ENCODE data around the gene UNC13C. TPM values are rescaled to one million over a fixed set of nuclear protein-coding genes. Genes with fewer than 3 reads are reported as not detected.
"Not testable (repeated sequence)": the region's sequence is repeated elsewhere in the genome, so short reads cannot be mapped to it uniquely, and the experiment has no call there.

Gene UNC13C
- total RNA-seq: 1 to 10 TPM; 1.2 to 4.2 TPM

GRCh38 chr15:53978253-53978906, at the start of gene UNC13C:
Gene UNC13C (plus strand): TSS chr15:53978441. CDS start chr15:54012904, 34,463 bp downstream.
- peak within 1 kb of the TSS; percentile 41 to 81 for H3K27ac ChIP-seq
- no peak for TF ChIP-seq CTCF (IDR thresholded peaks at IDR 0.05)
- H3K27me3 ChIP-seq (replicated peaks; ENCODE audit: insufficient read depth): no peaks in the 10 kb centered on the region
- H3K9me3 ChIP-seq: no peaks in the 10 kb centered on the region
- DNase-seq (ENCODE audit: low spot score) (no peak), ATAC-seq (ENCODE audit: insufficient number of reproducible peaks, low FRiP score, low read depth) (peak; percentile 5)
- H3K36me3 ChIP-seq: no peaks in the 10 kb centered on the region
- peaks cover 0 to 5% of the 10 kb centered on the region in 2 donors for H3K4me1 ChIP-seq (ENCODE audit: control insufficient read depth in 1 of 2, low read depth in 2 of 2)
- H3K4me3 ChIP-seq: peak within 1 kb of the TSS; percentile 72

GRCh38 chr15:53936137-53936536, 42.1 kb upstream of the UNC13C start:
- Histone ChIP-seq H3K4me1 (ENCODE audit: control insufficient read depth in 1 of 2, low read depth in 2 of 2) (no peaks in the 10 kb centered on the region), H3K27me3 (replicated peaks; ENCODE audit: insufficient read depth) (no peaks in the 10 kb centered on the region), H3K9me3 (peaks cover 13% of the 10 kb centered on the region), H3K36me3 (no peaks in the 10 kb centered on the region), H3K27ac (no peak overlapping the region), H3K4me3 (no peak overlapping the region)
- ATAC-seq (ENCODE audit: insufficient number of reproducible peaks, low FRiP score, low read depth): no peak
- no peak for DNase-seq (ENCODE audit: low spot score)
- TF ChIP-seq CTCF (IDR thresholded peaks at IDR 0.05): no peak

GRCh38 chr15:53937632-53938031, 40.6 kb upstream of the UNC13C start:
- H3K27me3 ChIP-seq (replicated peaks; ENCODE audit: insufficient read depth); H3K27ac ChIP-seq; H3K36me3 ChIP-seq; DNase-seq (ENCODE audit: low spot score); ATAC-seq (ENCODE audit: insufficient number of reproducible peaks, low FRiP score, low read depth); H3K4me3 ChIP-seq; H3K4me1 ChIP-seq (ENCODE audit: control insufficient read depth in 1 of 2, low read depth in 2 of 2): not testable (repeated sequence)
- peaks cover 13% of the 10 kb centered on the region for H3K9me3 ChIP-seq

- TF ChIP-seq CTCF (IDR thresholded peaks at IDR 0.05): no peak
- peaks cover 3% of the 10 kb centered on the region for H3K9me3 ChIP-seq
- H3K4me3 ChIP-seq: no peak overlapping the region
- no peak overlapping the region for H3K27ac ChIP-seq
- no peaks in the 10 kb centered on the region for H3K36me3 ChIP-seq
- ATAC-seq (ENCODE audit: insufficient number of reproducible peaks, low FRiP score, low read depth): no peak
- no peaks in the 10 kb centered on the region for H3K27me3 ChIP-seq (replicated peaks; ENCODE audit: insufficient read depth)
- no peaks in the 10 kb centered on the region for H3K4me1 ChIP-seq (ENCODE audit: control insufficient read depth in 1 of 2, low read depth in 2 of 2)
- DNase-seq (ENCODE audit: low spot score): no peak
Observed at GRCh38 chr15:53950572-53950971, 27.7 kb upstream of the UNC13C start.

- ATAC-seq (ENCODE audit: insufficient number of reproducible peaks, low FRiP score, low read depth) (no peak), DNase-seq (ENCODE audit: low spot score) (no peak)
- Histone ChIP-seq H3K4me3 (no peak overlapping the region), H3K27me3 (replicated peaks; ENCODE audit: insufficient read depth) (no peaks in the 10 kb centered on the region), H3K36me3 (no peaks in the 10 kb centered on the region), H3K4me1 (ENCODE audit: control insufficient read depth in 1 of 2, low read depth in 2 of 2) (no peaks in the 10 kb centered on the region), H3K9me3 (no peaks in the 10 kb centered on the region), H3K27ac (no peak overlapping the region)
- no peak for TF ChIP-seq CTCF (IDR thresholded peaks at IDR 0.05)
Observed at GRCh38 chr15:53955396-53955795, 22.8 kb upstream of the UNC13C start.

All from thoracic aorta (tissue), 2 donors.